Erythroblast (primary cell): ENCODE measurements around the gene NPR1.

ENCODE experiments used
- GATA1 ChIP-seq: IDR thresholded peaks from 2 replicates; pipeline ENCODE4 v1.6.1; 2011; ENCODE audit warnings: low read depth, mild to moderate bottlenecking, control low read depth, low read length, moderate library complexity
- POLR2A ChIP-seq: IDR thresholded peaks from 2 replicates; pipeline ENCODE4 v1.6.1; 2011; ENCODE audit warnings: mild to moderate bottlenecking, low read length

DNA sequence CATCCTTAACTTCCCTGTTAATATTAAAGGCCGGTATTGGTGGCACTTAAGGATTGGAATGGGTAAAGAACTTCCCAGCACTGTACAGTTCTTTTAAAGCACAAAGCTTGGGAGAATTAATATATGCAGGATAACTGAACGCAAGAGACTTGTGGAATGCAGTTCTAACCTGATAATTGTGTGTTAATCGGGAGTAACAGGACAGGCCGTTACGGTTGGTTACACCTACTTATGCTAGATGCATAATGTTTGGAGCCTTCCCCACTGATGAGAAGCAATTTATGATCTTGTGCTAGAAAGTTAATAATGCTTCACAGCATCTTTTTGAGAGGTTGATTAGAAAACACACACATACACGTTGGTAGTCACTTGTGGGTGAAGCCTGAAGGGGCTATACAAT is 37.6 kb upstream of the NPR1 start:
- TF ChIP-seq POLR2A (no peak), GATA1 (no peak)
